DMS79 treated with DMSO at 0.1 percent for 48 hours (cell line): ENCODE measurements around the gene TNRC6C.
"Not testable (repeated sequence)": the region's sequence is repeated elsewhere in the genome, so short reads cannot be mapped to it uniquely, and the experiment has no call there.

Experiments used
- DNase-seq: peaks from one replicate; lab custom pipeline; 2025; lab: John Stamatoyannopoulos, UW

The TNRC6C gene

DNA sequence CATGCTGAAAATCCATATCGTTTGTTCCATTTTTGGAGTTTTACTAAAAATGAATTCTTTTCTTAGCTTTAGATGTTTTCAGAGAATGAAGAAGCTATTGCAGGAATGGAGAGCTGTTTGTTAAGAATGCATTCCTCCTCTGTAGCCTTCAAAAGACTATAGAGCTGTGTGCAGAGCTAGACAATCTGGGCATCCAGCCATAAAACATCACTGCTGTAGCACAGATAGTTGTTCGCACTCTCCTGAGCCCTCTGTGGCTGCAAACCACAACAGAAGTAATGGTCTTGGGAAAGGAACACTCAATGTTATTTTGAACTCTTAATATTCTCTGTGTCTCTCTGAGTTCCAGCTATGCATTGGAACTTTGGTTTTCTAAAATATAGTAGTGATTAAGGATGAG lies 4.9 kb downstream of the TNRC6C start:
- peak; percentile 68 for DNase-seq

DNA sequence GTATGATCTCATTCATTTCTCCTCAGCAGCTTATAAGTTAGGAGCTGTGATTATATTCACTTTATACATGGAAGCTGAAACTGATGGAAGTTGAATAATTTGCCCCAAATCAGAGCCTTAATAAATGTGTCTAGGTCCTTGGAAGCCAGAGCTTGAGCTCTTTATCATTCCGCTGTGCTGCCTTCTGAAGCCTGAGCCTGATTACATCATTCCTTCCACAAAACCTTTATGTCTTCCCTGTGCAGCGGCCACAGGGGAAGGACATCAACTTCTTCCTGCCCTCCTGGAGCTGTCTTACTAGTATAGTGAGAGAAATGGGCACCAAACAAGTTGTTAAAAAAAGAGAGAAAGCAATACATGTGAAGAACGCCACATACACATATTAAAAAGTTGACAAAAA lies 6.8 kb downstream of the TNRC6C start:
- DNase-seq: no peak

DNA sequence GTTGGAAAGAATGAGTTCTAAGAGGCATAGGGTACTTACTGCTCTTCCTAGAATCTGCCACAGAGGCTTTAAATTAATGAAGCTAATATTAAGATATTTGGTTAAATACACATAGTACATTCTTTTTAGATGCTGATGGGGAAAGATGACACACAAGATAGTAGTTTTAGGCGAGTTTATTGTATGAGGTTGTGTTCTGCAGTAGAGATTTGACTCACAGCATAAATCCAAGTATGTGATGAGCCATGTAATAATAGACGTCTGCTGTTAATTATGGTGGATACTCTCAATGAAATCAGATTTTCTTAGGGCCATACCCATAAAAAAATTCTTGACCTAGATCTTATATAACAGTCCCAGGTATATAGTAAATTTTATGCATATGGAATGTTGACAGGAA lies 8.0 kb downstream of the TNRC6C start:
- no peak for DNase-seq

DNA sequence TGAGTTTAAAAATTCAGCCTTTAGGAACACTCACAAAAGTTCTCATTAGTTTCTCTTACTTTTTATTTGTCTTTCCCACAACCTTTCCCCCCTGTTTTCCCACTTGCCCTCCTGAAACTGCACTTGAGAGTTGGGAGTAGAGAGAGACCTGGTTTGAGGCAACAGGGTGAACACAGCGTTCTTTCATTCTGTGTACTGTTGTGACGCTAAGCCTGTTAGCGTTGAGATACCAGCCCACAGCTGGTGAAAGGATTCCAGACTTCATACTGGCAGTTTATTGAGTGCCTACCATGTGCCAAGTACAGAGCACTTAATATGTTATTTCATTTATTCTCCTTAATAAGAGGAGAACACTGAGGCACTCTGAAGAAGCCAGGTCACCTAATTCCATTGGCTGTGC lies 10.3 kb downstream of the TNRC6C start:
- DNase-seq: no peak

DNA sequence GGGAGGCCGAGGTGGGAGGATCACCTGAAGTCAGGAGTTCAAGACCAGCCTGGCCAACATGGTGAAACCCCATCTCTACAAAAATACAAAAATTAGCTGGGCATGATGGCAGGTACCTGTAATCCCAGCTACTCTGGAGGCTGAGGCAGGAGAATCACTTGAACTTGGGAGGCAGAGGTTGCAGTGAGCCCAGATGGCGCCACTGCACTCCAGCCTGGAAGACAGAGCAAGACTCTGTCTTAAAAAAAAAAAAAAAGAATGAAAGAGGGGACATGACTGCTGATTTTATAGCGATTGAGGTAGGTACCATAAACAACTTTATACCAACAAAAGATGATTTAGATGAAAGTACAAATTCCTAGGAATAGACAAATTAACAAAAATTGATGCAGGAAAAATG lies 13.8 kb downstream of the TNRC6C start:
- not testable (repeated sequence) for DNase-seq

DNA sequence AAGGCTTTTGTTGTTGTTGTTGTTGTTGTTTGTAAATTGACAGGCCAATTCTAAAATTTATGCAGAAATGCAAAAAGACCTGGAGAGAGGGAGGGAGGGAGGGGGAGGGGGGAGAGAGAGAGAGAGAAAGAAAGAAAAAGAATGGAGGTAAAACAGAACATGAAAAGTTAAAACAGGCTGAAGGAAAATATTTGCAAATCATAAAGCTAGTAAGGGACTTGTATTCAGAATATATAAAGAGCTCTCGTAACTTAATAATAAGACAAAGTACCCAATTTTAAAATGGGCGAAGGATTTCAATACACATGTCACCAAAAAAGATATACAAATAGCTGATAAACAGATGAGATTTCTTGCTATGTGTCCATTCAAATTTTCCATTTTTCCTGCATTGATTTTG lies 15.4 kb downstream of the TNRC6C start:
- DNase-seq: no peak

DNA sequence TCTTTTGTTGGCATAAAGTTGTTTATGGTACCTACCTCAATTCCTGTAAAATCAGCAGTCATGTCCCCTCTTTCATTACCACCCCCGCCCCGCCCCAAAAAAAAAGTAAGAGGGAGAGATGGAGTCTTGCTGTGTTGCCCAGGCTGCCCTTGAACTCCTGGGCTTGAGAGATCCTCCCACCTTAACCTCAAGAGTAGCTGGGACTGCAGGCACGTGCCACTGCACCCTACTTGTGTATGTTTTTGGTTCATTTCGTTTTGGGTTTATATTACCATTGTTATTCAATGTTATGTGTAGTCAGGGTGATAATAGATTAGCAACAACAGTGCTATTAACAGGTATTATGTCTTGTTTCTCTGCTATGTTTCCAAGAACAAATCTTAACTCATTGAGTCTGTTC lies 15.9 kb downstream of the TNRC6C start:
- DNase-seq: no peak

DNA sequence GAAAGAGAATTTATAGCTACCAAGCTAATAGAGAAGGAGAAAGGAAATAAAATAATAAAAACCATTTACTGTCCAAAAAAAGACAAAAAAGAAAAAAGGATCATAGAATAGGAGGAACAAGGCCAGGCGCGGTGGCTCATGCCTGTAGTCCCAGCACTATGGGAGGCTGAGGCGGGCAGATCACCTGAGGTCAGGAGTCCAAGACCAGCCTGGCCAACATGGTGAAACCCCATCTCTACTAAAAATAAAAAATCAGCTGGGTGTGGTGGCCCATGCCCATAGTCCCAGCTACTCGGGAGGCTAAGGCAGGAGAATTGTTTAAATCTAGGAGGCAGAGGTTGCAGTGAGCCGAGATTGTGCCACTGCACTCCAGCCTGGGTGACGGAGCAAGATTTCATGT lies 23.9 kb downstream of the TNRC6C start:
- DNase-seq: not testable (repeated sequence)

DNA sequence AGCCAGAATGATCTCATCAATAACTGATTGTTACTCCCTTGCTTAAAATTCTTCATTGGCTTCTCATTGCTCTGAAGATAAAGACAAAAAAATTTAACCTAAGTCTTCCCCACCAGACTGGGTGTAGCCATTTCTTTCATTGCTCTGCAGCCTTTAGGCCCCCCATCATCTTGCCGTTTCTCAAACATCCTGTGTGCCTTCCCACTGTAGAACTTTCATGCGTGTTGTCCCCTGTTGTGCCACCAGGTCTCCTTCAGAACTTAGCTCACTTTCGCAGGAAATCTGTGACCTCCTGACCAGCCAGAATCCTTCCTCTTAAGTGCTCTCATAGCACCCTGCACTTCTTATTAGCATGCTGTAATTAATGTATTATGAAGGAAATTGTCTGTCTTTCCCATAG lies 31.8 kb downstream of the TNRC6C start:
- no peak for DNase-seq

DNA sequence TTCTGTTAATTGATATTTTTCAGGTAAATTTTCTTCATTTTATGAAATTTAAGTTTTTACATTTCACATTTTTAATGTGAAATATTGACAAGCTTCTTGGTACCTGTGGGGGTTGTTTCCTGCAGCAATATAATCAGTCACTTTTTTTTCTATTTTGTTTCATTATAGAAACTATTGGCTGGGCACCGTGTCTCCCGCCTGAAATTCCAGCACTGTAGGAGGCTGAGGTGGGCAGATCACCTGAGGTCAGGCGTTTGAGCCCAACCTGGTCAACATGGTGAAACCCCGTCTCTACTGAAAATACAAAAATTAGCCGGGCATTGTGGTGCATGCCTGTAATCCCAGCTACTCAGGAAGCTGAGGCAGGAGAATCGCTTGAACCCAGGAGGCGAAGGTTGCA lies 35.2 kb downstream of the TNRC6C start:
- DNase-seq: not testable (repeated sequence)

DNA sequence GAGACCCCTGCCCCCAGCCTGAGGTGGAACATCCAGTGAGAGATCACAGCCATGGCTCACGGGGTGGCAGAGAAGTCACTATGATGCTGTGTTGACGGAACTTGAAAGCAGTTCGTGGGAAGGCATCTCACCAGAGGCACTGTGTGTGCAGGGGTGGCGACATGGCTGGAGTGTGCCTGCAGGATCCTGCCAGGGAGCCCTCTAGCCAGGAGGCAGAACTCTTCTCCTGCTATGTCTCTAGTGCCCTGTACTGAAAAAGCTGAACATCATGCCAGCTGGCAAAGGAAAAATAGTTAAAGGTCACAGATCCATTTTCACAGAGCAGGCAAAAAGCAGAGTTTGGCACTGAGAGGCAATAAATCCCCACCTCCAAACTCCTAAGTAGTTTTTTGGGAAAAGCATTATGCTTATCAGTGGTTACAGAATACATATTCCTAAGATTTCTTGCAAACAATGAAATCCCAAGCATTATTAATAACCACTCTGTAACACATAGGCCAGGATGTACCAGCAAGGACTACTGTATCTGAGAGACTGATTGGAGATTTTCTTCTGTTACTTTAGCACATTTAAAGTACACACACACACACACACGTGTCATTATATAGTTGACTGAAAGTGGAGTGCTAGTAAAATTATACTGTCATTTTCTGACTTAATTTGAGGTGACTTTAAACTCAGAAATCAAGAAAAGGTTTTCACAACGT lies 36.8 kb downstream of the TNRC6C start:
- DNase-seq: no peak

DNA sequence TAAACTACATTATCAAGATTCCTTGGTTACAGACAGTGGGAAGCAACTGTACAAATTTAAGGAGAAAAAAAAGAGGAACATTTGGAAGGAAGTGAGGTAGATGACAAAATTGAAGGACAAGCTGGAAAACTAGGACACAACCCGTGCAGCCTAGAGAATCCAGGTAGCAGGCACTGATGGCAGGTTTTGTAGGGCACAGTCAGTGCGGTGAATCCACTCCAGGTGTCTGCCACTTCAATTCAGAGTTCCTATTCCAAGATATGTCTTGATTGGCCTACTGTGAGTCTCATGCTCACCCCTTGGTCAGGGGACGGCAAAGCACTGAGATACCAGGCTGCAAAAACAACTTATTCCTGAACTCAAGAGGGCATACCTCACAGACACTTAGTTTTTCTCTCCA lies 37.8 kb downstream of the TNRC6C start:
- DNase-seq: no peak

DNA sequence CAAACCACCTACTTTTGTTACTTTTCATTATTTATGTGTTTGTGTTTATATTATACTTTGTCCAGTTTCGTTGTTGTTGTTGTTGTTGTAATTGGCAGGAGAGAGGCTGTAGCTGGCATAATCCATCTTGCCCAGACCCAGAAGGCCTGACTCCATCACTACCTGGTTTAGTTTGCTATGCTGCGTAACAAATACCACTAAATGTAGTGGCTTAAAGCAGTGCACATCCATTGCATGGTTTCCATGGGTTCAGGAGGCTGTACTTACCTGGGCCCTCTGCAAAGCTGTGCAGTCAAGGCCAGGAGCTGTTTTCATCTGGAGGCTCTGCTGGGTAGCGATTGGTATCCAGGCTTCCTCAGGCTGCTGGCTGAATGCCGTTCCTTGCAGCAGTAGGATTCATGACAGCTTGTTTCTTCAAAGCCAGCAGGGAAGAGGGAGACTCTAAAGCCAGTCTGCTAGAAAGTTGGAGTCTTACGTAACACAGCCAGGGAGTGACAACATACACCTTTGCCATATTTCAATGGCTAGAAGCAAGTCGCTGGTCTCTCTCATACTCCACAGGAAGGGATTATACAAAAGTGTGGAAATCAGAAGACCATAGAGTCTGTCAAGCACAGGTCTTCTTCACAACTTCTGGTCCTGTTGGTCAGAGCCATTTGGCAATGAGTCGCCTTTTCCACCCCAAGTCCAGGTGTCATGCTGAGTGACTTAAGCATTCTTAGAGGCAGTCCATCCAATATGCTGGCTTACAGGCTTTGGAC lies 41.1 kb downstream of the TNRC6C start:
- no peak for DNase-seq

DNA sequence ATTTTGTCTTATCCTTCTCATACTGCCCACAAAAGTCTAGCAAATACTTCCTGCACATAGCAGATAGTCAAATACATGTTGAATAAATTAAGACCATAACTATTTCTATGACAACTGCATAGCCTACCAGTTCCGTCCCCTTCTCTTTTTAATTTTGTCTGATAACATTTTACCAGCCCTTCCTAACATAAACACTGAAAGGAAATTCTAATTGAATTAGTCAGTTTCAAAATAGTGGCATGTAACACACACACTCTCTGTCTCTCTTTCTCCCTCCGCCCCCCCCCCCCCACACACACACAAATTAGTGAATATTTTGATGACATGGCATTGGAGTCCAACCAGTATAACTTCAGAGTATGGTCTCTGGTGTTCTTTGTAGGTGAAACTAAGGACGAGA lies 41.8 kb downstream of the TNRC6C start:
- DNase-seq: no peak

DNA sequence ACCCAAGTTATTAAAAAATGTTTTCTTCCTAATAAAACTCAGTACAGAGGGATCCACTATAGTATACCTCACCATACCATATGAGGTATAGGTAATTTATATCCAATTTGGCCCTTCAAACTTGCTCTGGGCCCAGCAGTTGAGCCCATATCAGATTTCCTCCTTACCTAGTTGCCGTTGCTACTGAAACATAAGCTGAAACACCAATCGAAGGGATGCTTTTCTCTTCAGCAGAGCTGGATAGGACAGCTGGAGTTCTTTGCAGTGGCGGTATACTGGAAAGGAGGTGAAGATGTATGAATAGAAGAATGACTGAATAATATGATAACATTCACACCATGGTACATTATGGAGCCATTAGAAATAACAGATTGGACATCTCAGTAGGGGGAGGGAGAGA lies 42.7 kb downstream of the TNRC6C start:
- DNase-seq: no peak

DNA sequence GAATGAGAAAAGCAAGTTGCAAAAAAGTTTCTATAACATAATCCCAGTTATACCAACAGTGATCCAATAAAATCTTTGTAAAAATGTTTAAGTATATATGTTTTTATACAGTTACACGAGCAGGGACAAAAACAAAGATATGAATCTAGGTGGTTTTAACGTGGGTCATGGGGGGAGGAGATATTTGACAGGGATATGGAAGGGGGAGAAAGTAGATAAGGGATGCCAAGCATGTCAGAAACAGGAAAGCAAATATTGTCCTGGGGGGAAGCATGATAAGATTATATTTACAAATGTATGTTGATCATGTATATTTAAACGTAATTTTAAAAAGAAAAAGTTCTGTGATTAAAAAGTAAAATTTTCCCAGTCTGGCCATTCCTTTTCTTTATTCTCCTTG lies 43.1 kb downstream of the TNRC6C start:
- DNase-seq: no peak

DNA sequence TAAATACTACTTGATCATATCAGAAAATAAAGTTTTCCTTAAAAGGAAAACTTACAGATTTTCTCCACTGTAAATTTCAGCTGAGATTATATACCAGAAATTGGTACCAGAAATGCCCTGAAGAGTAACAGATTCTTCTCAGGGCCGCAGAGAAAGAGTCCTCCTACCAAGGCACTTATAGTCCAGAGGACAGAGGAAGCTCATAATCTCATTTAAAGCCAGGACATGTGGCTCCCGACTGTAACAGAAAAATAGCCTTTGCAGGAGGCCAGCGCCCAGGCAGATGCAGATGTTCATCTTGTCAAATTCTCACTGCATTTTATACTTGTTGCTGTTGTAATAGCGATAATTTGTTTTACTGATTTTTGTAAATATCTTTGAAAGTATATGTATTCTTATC lies 43.7 kb downstream of the TNRC6C start:
- DNase-seq: no peak

DNA sequence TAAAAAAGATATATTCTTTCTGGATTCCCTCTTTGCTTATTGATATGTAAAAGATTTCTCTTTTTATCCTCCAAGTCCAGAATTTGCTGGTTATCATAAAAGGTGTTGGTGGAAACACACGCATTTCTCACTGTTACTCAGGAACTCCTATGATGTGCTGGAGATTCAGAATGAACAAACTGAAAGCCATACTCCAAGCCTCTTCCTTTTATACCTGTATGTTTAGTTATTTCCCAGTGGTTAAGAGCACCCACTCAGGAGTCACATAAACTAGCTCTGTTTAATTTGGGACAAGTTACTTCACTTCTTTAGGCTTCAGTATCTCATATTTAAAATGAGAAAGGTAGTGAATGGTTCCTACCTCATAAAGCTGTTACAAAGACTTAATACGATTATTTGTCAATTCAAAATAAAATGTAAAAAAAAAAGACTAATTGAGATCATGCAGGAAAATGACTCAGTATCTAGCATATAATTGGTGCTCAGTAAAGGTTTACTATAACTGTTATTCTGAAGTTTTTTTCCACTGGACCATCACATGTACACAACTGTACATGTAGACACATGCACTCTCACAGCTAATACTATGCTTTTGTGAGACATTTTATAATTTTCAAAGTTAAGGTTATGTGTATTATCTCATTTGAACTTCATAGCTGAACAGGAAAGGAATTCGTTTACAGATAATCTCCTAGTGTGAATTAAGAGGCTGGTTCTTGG lies 47.1 kb downstream of the TNRC6C start:
- DNase-seq: no peak

DNA sequence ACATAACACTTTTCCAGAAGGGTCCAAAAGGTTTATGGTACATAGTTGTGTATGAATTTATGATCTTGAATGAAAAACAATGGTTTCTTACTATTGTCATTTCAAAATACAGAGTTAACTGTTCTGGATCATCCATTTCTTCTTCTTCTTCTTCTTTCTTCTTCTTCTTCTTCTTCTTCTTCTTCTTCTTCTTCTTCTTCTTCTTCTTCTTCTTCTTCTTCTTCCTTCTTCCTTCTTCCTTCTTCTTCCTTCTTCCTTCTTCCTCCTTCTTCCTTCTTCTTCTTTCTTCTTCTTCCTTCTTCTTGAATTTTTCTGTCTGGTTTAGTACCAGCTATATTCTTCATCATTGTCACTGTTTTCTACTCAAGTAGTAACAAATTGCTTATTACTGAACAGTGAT lies 47.8 kb downstream of the TNRC6C start:
- DNase-seq: no peak

DNA sequence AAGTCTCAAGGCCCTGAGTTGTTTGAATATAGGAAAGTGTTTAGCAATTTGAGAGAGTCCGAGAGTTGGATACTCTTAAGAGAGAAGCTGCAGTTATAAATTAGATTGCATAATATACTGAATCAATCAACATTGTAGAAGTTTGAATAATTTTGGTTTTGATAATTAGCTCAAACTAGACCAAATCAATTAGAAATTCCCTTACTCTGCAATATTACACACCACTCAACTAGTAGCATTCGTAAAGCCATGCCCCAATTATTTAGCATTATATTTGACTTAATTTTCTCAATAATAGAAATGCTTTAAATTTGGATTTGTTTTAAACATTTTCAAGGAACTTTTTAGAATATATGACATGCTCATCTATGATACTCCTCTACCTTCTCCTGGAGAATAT lies 49.1 kb downstream of the TNRC6C start:
- no peak for DNase-seq

DNA sequence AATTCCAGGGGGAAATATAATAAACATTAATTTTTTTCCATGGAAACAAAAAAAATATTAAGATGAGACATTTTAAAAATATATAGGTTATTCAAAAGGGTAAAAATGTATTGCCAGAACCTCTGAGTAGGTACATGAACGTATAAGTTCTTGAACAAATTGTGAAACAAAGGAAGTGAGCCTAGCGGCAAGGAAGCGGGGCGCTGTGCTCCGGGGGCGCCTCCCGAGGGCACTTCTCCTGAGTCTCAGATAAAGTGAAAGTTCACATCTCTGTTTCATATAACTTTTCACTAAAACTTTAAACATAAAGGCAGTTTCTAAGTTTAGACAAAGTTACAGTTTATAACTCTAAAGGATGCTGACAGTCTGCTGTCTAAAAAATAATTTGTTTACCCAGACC lies 52.3 kb downstream of the TNRC6C start:
- DNase-seq: no peak

DNA sequence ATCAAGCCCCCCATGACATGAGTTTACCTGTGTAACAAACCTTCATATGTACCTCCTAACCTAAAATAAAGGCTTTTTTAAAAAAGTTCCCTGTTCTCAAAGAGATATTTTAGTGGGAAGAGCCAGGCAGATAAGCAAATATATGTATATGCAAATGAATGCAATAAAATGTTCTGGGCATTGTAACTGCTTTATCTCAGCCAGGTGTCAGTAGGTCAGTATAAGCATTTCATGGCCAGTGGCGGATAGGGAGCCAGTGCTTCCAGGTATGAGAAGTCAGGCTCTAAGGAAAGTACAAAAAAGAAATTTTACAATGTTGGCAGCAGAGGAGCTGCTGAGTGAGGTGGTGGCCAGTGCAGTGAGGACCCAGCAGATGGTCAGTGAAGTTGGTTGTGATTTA lies 53.9 kb downstream of the TNRC6C start:
- DNase-seq: no peak
